GM20000 (cell line): ENCODE measurements around the gene TRIM59.

Experiments
- DNase-seq: peaks from one replicate; pipeline ENCODE4 v3.0.0; 2012; ENCODE audit warnings: low spot score
- CTCF ChIP-seq: IDR thresholded peaks from 2 replicates; pipeline ENCODE4 v1.5.1; 2012; ENCODE audit warnings: mild to moderate bottlenecking, control low read depth; ENCODE audit errors: extremely low read depth, missing control alignments

Gene TRIM59

GRCh38 chr3:160403796-160404470, 45.7 kb downstream of the TRIM59 start:
- TF ChIP-seq CTCF = no peak
- no peak for DNase-seq

- DNase-seq = no peak
Observed at GRCh38 chr3:160403028-160403545, 46.5 kb downstream of the TRIM59 start.

GRCh38 chr3:160402221-160403027, 47.2 kb downstream of the TRIM59 start:
- no peak for TF ChIP-seq CTCF
- no peak for DNase-seq

More at GRCh38 chr3:160403028-160403545, 46.5 kb downstream of the TRIM59 start:
- no peak for TF ChIP-seq CTCF

- no peak for DNase-seq
- TF ChIP-seq CTCF = no peak
Observed at GRCh38 chr3:160401291-160402095, 48.1 kb downstream of the TRIM59 start.

- no peak for TF ChIP-seq CTCF
- DNase-seq = peak; percentile 19
Observed at GRCh38 chr3:160400702-160401150, 48.9 kb downstream of the TRIM59 start.

- no peak for TF ChIP-seq CTCF
- DNase-seq = peak; percentile 37
Observed at GRCh38 chr3:160400030-160400701, 49.4 kb downstream of the TRIM59 start.
